Lower lobe of right lung (tissue), 2 donors: ENCODE measurements around the gene RAB40AL. TPM values are rescaled to one million over a fixed set of nuclear protein-coding genes. Genes with fewer than 3 reads are reported as not detected.
"Not testable (repeated sequence)": the region's sequence is repeated elsewhere in the genome, so short reads cannot be mapped to it uniquely, and the experiment has no call there.

ENCODE experiments used
- ATAC-seq, 2 donors: fragments of 200-7000 bp; cut with Tn5 transposase; one replicate each; pipeline ENCODE4 v1.9.1; 2020 to 2022; ENCODE audit warnings: mild to moderate bottlenecking in 2 of 2, moderate library complexity in 2 of 2
- DNase-seq: peaks from one replicate; pipeline ENCODE4 v3.0.0-alpha.2; 2020
- H3K27ac ChIP-seq: fragments of 200-600 bp; one replicate; pipeline ENCODE4 v1.8.0; 2022
- H3K27me3 ChIP-seq: fragments of 200-600 bp; one replicate; pipeline ENCODE4 v1.8.0; 2022; ENCODE audit warnings: low read depth
- H3K36me3 ChIP-seq: fragments of 200-600 bp; one replicate; pipeline ENCODE4 v1.8.0; 2022; ENCODE audit warnings: mild to moderate bottlenecking
- H3K4me1 ChIP-seq: fragments of 200-600 bp; one replicate; pipeline ENCODE4 v1.8.0; 2022
- H3K4me3 ChIP-seq: fragments of 200-600 bp; one replicate; pipeline ENCODE4 v1.8.0; 2022; ENCODE audit warnings: mild to moderate bottlenecking
- H3K9me3 ChIP-seq: fragments of 200-600 bp; one replicate; pipeline ENCODE4 v1.8.0; 2022
- CTCF ChIP-seq: fragments of 200-600 bp; IDR thresholded peaks from one replicate; pipeline ENCODE4 v1.8.0; 2022; ENCODE audit warnings: antibody characterized with exemption, mild to moderate bottlenecking
- intact Hi-C: fragments of 100-400 bp; cut with DNase I; formaldehyde crosslinking; loops from one replicate; pipeline ENCODE4 v1.11.0; 2022
- long read RNA-seq: library from polyadenylated mRNA; unstranded; transcript quantifications from one replicate; pipeline ENCODE4 v2.0.0, GENCODE V29; 2021
- total RNA-seq: library from RNA; stranded (reverse); fragmentation: NEBNext Ultra II Directional; extraction: Animal tissue kit (Norgen Biotek cat#: 25700); gene quantifications from one replicate; pipeline ENCODE4 v1.2.1, GENCODE V29; 2021
- donor health status: DM: no; HTN: yes; CAD: no; lungs with severe emphysema.

Gene RAB40AL
- 1.6 TPM for total RNA-seq
- long read RNA-seq, result 0 reads

GRCh38 chrX:102936972-102937371 lies at the start of gene RAB40AL:
RAB40AL (plus strand) TSS chrX:102937272; CDS start chrX:102937319, 47 bp downstream.
- ATAC-seq, H3K4me1 ChIP-seq, H3K9me3 ChIP-seq, H3K36me3 ChIP-seq, H3K27ac ChIP-seq, DNase-seq, H3K4me3 ChIP-seq, intact Hi-C loops, H3K27me3 ChIP-seq: not testable (repeated sequence)

DNA sequence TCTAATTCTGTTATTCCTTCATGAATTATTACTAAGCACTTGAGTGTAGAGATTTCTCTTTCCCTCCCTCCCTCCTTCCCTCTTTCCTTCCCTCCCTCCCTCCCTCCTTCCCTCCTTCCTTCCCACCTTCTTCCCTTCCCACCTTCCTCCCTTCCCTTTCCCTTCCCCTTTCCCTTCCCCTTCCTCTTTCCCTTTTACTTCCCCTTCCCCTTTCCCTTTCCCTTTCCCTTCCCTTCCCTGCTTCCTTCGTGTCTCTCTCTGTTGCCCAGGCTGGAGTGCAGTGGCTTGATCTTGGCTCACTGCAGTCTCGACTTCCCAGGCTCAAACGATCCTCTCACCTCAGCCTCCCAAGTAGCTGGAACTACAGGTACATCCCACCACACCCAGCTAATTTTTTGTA lies 49.4 kb upstream of the RAB40AL start:
- intact Hi-C loops, result no loop called here
- no peak overlapping the region for H3K27ac ChIP-seq
- H3K9me3 ChIP-seq, result no peaks in the 10 kb centered on the region
- H3K4me1 ChIP-seq, result no peaks in the 10 kb centered on the region
- no peaks in the 10 kb centered on the region for H3K27me3 ChIP-seq
- TF ChIP-seq CTCF, result no peak
- DNase-seq (no peak), ATAC-seq (no peak)
- no peaks in the 10 kb centered on the region for H3K36me3 ChIP-seq
- H3K4me3 ChIP-seq, result no peak overlapping the region

- H3K27ac ChIP-seq, result no peak overlapping the region
- no peaks in the 10 kb centered on the region for H3K9me3 ChIP-seq
- ATAC-seq (no peak), DNase-seq (no peak)
- H3K27me3 ChIP-seq, result no peaks in the 10 kb centered on the region
- no peaks in the 10 kb centered on the region for H3K36me3 ChIP-seq
- no peak for TF ChIP-seq CTCF
- intact Hi-C loops, result no loop called here
- no peaks in the 10 kb centered on the region for H3K4me1 ChIP-seq
- no peak overlapping the region for H3K4me3 ChIP-seq
Measured at GRCh38 chrX:102892103-102892502, 45.0 kb upstream of the RAB40AL start.

DNA sequence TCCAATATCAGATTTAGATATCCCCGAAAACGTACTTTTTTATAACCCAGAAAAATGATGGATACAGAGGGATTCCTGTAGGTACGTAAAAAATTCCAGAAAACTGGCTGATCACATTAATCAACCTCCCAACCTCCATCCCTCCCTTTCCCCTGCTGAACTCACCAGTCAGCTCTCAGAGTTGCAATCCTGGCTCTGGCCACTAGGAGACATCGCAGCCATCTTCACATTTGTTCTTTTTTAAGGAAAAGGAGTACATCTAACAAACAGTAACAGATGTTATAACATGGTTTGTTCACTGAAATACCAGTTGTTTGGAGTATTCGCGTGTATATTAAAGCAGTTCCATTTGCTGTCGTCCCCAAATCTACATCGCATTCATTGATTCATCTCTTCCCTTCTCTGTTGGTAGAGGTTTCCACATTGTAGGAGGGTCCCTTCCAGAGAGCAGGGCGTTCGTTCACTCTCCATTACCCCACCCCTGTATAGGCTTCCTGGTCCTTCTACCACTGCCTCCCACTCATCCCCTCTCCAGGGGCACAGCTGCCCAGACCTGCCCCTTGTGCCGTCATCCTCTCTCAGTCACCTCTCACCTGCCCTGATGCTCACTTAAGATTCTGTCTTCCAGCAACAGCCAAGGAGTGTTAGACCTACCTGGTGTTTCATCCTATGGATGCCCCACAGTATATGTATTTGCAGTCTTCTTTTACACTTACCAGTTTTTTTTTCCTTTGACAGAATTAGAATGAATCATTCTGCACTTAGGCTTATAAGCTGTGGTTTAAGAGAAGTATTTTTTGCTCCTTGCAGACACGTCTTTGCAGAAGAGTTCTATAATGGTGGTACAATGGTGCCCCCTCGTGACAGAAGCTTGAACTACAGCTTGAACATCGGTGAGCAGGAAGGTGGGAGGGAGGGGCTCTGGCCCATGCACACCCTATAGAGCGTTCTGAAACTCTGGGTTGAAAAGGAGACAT lies 36.8 kb upstream of the RAB40AL start:
- no peaks in the 10 kb centered on the region for H3K4me1 ChIP-seq
- H3K4me3 ChIP-seq, result no peak overlapping the region
- H3K9me3 ChIP-seq, result no peaks in the 10 kb centered on the region
- peak; percentile 53 for TF ChIP-seq CTCF
- H3K27me3 ChIP-seq, result no peaks in the 10 kb centered on the region
- ATAC-seq, result peak; percentile 76 to 81
- peak; percentile 47 for DNase-seq
- H3K27ac ChIP-seq, result no peak overlapping the region
- H3K36me3 ChIP-seq, result no peaks in the 10 kb centered on the region
- intact Hi-C loops, result no loop called here

DNA sequence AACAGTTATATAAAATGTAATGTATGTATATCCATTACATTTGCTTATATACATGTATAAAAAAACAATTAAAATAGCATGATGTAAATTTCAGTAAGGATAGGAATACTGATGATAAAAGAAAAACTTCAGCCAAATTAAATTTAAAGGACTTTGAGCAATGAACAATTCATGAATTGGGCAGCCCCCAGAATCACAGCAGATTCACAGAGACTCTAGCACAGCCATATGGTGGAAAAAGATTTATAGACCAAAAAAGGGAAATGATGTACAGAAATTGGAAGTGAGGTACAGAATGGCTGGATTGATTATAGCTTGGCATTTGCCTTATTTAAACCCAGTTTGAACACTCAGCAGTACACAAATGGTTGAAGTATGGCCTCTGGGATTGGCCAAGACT lies 34.7 kb upstream of the RAB40AL start:
- DNase-seq (no peak), ATAC-seq (no peak)
- TF ChIP-seq CTCF, result no peak
- intact Hi-C loops, result no loop called here
- H3K27ac ChIP-seq, result no peak overlapping the region
- no peaks in the 10 kb centered on the region for H3K4me1 ChIP-seq
- H3K36me3 ChIP-seq, result no peaks in the 10 kb centered on the region
- H3K27me3 ChIP-seq, result no peaks in the 10 kb centered on the region
- no peaks in the 10 kb centered on the region for H3K9me3 ChIP-seq
- no peak overlapping the region for H3K4me3 ChIP-seq

GRCh38 chrX:102930990-102931756 lies 5.9 kb upstream of the RAB40AL start:
- TF ChIP-seq CTCF, result no peak
- Histone ChIP-seq H3K27ac (no peak overlapping the region), H3K27me3 (no peaks in the 10 kb centered on the region), H3K36me3 (no peaks in the 10 kb centered on the region), H3K9me3 (no peaks in the 10 kb centered on the region), H3K4me3 (no peak overlapping the region), H3K4me1 (no peaks in the 10 kb centered on the region)
- intact Hi-C loops, result no loop called here
- no peak for DNase-seq
- no peak for ATAC-seq
